HAP-1 (cell line): ENCODE measurements around the gene C1orf21.

Experiments
- DNase-seq, 2 experiments: peaks; one replicate each; pipeline ENCODE4 v3.0.0-alpha.2; 2016 to 2020; ENCODE audit warnings: low spot score in 2 of 2
- H3K27me3 ChIP-seq: fragments of 250-450 bp; sonication (Bioruptor Pico); 2 replicates; pipeline ENCODE4 v1.5.1; 2020; ENCODE audit warnings: low read depth, mild to moderate bottlenecking, moderate library complexity
- H3K36me3 ChIP-seq: fragments of 250-450 bp; sonication (Bioruptor Pico); replicated peaks from 2 replicates; pipeline ENCODE4 v1.5.1; 2020; ENCODE audit warnings: mild to moderate bottlenecking
- H3K4me1 ChIP-seq: fragments of 250-450 bp; sonication (Bioruptor Pico); 2 replicates; pipeline ENCODE4 v1.5.1; 2020; ENCODE audit warnings: mild to moderate bottlenecking
- H3K4me3 ChIP-seq: fragments of 250-450 bp; sonication (Bioruptor Pico); 2 replicates; pipeline ENCODE4 v1.5.1; 2020; ENCODE audit warnings: mild to moderate bottlenecking, moderate library complexity
- H3K9me3 ChIP-seq: fragments of 250-450 bp; sonication (Bioruptor Pico); 2 replicates; pipeline ENCODE4 v1.5.1; 2020; ENCODE audit warnings: mild to moderate bottlenecking, moderate library complexity
- in situ Hi-C: fragments of 300-500 bp; cut with MboI; formaldehyde crosslinking; loops from 3 replicates; pipeline ENCODE4 v1.14.3; 2020; ENCODE audit warnings: low sequenced_read_pairs, inconsistent platforms, mixed read lengths

Gene C1orf21

DNA sequence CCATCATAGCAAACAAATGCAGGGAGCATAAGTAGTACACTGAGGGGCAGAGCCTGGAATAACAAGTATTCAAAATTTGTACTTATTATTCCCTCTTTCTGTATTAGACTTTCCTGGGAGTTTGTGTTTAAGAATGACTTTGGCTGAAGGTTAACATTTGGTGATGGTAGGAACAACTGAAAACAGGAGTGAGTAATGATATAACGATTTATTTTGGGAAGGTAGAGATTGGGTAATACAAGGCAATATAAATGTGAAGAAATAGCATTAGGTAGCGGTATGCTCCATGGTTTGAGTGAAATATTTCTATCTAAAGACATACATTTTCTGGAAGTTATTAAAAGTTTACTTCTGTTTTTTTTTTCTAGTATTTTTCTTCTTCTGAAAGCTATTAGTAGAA, 18.5 kb upstream of the C1orf21 start:
- in situ Hi-C loops = no loop called here
- no peaks in the 10 kb centered on the region for H3K36me3 ChIP-seq
- H3K4me1 ChIP-seq = no peaks in the 10 kb centered on the region
- H3K9me3 ChIP-seq = no peaks in the 10 kb centered on the region
- no peak overlapping the region for H3K4me3 ChIP-seq
- H3K27me3 ChIP-seq = peaks cover 2% of the 10 kb centered on the region; the same call in 1 of the 2 replicates
- DNase-seq = no peak

DNA sequence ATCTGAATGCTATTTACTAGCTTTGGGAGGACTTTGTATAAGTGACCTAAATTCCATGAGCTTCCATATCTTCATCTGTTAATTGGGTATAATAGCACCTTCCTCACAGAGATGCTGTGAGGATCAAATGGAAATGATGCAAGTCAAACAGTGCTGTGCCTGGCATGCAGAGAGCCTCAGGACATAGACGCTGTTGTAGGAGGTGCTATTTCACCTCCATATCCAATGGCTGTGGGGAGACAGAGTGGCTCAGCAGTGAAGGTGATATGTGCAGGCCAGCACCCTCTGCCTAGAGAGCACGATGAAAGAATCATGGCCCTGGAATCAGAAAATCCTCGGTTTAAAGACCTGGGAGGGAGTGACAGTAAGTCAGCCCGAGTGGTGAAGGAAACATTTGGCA, 16.0 kb upstream of the C1orf21 start:
- peaks cover 2% of the 10 kb centered on the region; the same call in 1 of the 2 replicates for H3K27me3 ChIP-seq
- no peak for DNase-seq
- H3K36me3 ChIP-seq = no peaks in the 10 kb centered on the region
- H3K9me3 ChIP-seq = no peaks in the 10 kb centered on the region
- no peaks in the 10 kb centered on the region for H3K4me1 ChIP-seq
- in situ Hi-C loops = no loop called here
- no peak overlapping the region for H3K4me3 ChIP-seq

DNA sequence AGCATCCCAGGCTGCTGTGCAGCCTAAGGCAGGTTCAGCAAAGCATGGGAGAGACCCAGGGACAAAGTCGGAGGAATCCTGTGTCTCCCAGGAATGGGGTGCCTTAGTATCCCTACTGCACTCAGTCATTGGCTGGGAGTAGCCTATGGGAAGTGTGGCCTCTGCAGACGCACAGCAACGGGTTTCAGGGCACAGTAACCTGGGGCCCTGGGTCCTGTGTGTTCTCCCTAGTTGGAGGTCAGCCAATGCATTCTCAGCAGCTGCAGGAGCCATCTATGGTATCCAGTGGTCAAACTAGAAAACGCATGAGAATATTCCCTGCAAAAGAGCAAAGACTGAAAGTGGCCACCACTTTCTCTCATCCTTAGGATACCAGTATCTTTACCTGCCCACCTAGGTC, 13.7 kb upstream of the C1orf21 start:
- in situ Hi-C loops = no loop called here
- no peak for DNase-seq
- H3K27me3 ChIP-seq = peaks cover 2% of the 10 kb centered on the region; the same call in 1 of the 2 replicates

GRCh38 chr1:184376369-184376768, 10.5 kb upstream of the C1orf21 start:
- no peak for DNase-seq
- in situ Hi-C loops = no loop called here
- Histone ChIP-seq H3K36me3 (no peaks in the 10 kb centered on the region), H3K4me1 (no peaks in the 10 kb centered on the region), H3K27me3 (peaks cover 2% of the 10 kb centered on the region; the same call in 1 of the 2 replicates), H3K9me3 (no peaks in the 10 kb centered on the region), H3K4me3 (no peak overlapping the region)

More for the DNA sequence above, 13.7 kb upstream of the C1orf21 start:
- no peaks in the 10 kb centered on the region for H3K4me1 ChIP-seq
- no peak overlapping the region for H3K4me3 ChIP-seq
- no peaks in the 10 kb centered on the region for H3K36me3 ChIP-seq
- no peaks in the 10 kb centered on the region for H3K9me3 ChIP-seq

DNA sequence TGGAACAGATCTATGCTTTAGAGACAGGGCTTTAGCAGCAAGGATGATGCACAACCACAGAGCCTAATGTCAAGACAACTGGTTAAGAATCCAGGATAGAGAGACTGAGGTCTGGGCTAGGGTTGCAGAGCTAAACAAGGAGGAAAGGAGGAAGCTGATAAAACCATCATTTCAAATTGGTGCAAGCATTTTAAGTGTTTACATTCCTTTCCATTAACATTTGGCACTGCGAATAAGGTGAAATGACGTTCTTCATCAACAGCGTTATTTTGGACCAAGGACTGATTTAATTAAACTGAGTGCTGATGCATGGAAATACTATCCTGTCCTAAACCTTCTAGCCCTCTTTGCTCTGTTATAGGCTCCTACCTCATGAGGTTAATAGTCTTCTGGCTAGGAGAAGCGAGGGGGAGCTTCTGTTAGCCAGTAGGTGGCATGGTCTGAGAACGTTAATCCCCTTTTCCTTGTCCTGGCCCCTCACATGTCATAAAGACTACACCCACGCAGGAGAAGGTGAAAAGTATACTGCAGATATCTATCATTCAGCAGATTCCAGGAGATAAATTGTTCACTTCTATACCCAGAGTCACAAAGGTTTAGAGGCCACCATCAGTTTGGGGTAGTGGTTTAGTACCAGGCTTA, 7.6 kb upstream of the C1orf21 start:
- no peaks in the 10 kb centered on the region for H3K36me3 ChIP-seq
- no peaks in the 10 kb centered on the region for H3K9me3 ChIP-seq
- no peaks in the 10 kb centered on the region for H3K4me1 ChIP-seq
- no peak overlapping the region for H3K4me3 ChIP-seq
- in situ Hi-C loops = no loop called here
- H3K27me3 ChIP-seq = no peaks in the 10 kb centered on the region
- peak in 1 of 2 experiments; percentile 28 for DNase-seq

GRCh38 chr1:184380468-184380867, 6.4 kb upstream of the C1orf21 start:
- in situ Hi-C loops = loop anchor here (10.0 kb wide), 1 partner anchor 284 kb away; no protein-coding TSS in a partner anchor
- Histone ChIP-seq H3K9me3 (no peaks in the 10 kb centered on the region), H3K36me3 (no peaks in the 10 kb centered on the region), H3K4me3 (no peak overlapping the region), H3K27me3 (no peaks in the 10 kb centered on the region), H3K4me1 (no peaks in the 10 kb centered on the region)
- no peak for DNase-seq

DNA sequence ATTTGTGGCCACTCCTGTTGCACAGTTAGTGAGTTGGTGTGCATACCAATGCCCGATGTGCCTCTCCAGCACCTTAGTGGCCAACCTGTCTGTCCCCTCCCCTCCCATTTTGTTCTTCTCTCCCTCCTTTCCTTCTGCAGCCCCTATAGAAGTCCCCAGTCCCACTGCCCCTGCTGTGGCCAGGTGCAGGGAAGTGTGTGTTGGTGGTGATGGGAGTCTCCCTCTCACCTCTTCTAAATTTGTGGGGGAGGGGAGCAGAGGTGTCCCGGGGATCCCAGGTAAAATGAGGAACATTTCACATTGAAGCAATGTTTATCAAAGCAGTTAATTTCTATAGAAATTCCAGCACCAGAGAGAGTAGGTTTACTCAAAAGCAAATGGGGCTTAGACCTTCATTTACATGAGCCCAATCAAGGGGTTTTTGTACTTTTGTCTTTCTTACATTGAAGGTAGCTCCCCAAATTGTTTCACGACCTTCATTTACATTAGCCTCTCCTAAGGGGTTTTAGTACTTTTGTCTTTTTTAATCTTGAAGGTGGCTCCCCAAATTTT, 3.0 kb upstream of the C1orf21 start:
- no peak for DNase-seq
- Histone ChIP-seq H3K36me3 (no peaks in the 10 kb centered on the region), H3K4me3 (no peak overlapping the region), H3K27me3 (no peaks in the 10 kb centered on the region), H3K9me3 (no peaks in the 10 kb centered on the region), H3K4me1 (peaks cover 6% of the 10 kb centered on the region)
- in situ Hi-C loops = loop anchor here (10.0 kb wide), 1 partner anchor 281 kb away; no protein-coding TSS in a partner anchor

GRCh38 chr1:184385865-184386311, 941 bp upstream of the C1orf21 start:
- Histone ChIP-seq H3K27me3 (no peaks in the 10 kb centered on the region), H3K4me1 (peaks cover 10% of the 10 kb centered on the region), H3K4me3 (peak overlapping the region; percentile 73), H3K9me3 (no peaks in the 10 kb centered on the region), H3K36me3 (no peaks in the 10 kb centered on the region)
- peak in 1 of 2 experiments; percentile 41 for DNase-seq
- in situ Hi-C loops = loop anchor here (10.0 kb wide), 1 partner anchor 279 kb away; no protein-coding TSS in a partner anchor

- peak overlapping the region; percentile 73 for H3K4me3 ChIP-seq
- H3K9me3 ChIP-seq = no peaks in the 10 kb centered on the region
- peaks cover 10% of the 10 kb centered on the region for H3K4me1 ChIP-seq
- no peak for DNase-seq
- in situ Hi-C loops = loop anchor here (10.0 kb wide), 1 partner anchor 278 kb away; no protein-coding TSS in a partner anchor
- H3K36me3 ChIP-seq = no peaks in the 10 kb centered on the region
- H3K27me3 ChIP-seq = no peaks in the 10 kb centered on the region
Measured at GRCh38 chr1:184387069-184387475, 243 bp downstream of the C1orf21 start.

DNA sequence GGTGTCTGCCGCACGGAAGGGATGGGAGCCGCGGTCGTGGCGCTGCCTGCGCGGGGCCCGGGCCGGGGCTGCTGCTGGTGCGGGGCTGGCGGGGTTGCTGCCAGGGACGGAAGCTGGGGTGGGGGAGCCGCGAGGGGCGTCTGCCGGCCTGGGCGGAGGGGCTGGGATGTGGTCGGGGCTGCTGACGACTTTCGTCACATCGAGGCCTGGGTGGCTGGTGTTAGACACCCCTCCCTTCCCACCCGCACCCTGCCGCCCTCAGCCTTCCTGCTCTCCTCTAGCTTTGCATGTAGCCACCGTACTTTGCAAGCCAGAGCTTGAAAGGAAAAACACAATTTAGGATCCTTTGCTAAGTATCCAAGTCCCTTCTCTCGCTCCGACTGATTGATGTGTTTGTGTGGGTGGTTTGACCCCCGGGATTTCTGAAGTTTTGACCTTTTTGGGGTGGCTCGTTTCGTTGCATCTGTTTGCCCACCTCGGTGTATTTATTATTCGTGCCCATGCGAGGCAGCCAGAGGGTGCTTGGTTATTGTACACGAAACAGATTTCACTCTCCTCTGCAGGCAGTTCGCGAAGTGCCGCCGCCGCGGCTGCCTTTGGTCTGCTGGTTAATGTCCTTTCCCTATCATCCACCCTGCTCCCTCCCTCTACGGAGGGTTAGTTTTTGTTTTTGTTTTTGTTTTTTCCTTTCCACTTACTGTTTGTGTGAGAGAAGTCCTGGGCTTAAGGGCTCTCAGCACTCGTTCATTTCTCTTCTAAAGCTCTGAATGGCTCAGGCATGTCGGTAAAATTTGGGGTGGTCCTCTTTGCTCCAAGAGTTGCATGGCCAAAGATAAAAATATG, 868 bp downstream of the C1orf21 start:
- Histone ChIP-seq H3K4me3 (peak overlapping the region; percentile 73), H3K4me1 (peaks cover 10% of the 10 kb centered on the region), H3K9me3 (no peaks in the 10 kb centered on the region), H3K36me3 (no peaks in the 10 kb centered on the region), H3K27me3 (no peaks in the 10 kb centered on the region)
- in situ Hi-C loops = loop anchor here (10.0 kb wide), 1 partner anchor 277 kb away; no protein-coding TSS in a partner anchor
- peak in 1 of 2 experiments; percentile 58 for DNase-seq

GRCh38 chr1:184388319-184388889, 1.6 kb downstream of the C1orf21 start:
- Histone ChIP-seq H3K36me3 (no peaks in the 10 kb centered on the region), H3K4me1 (peaks cover 10% of the 10 kb centered on the region), H3K4me3 (peak overlapping the region; percentile 73), H3K9me3 (no peaks in the 10 kb centered on the region), H3K27me3 (no peaks in the 10 kb centered on the region)
- DNase-seq = no peak
- in situ Hi-C loops = loop anchor here (10.0 kb wide), 1 partner anchor 276 kb away; no protein-coding TSS in a partner anchor

GRCh38 chr1:184388971-184389370, 2.1 kb downstream of the C1orf21 start:
- peak in 1 of 2 experiments; percentile 45 for DNase-seq
- Histone ChIP-seq H3K4me1 (peaks cover 10% of the 10 kb centered on the region), H3K9me3 (no peaks in the 10 kb centered on the region), H3K36me3 (no peaks in the 10 kb centered on the region), H3K4me3 (peak overlapping the region; percentile 10), H3K27me3 (no peaks in the 10 kb centered on the region)
- in situ Hi-C loops = loop anchor here (10.0 kb wide), 1 partner anchor 276 kb away; no protein-coding TSS in a partner anchor

DNA sequence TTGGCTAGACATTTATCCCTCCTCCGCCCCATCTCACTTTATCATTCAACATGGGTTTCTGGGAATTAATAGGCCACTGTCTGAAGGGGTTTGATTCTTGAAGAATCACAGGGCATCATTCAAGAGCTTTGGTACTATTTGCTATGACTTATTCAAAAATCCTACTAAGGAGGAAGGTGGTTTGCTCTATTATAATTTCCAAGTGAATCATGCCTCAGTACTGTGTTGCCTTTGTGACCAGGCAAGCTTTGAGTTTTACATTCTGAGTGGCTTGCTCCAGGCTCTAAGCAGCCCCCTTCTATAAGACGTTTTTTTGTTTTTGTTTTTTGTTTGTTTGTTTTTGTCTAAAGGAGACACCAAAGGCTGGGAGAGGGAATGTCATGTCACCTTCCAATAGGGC, 2.6 kb downstream of the C1orf21 start:
- Histone ChIP-seq H3K4me1 (peaks cover 10% of the 10 kb centered on the region), H3K36me3 (no peaks in the 10 kb centered on the region), H3K9me3 (no peaks in the 10 kb centered on the region), H3K4me3 (no peak overlapping the region), H3K27me3 (no peaks in the 10 kb centered on the region)
- in situ Hi-C loops = loop anchor here (10.0 kb wide), 1 partner anchor 275 kb away; no protein-coding TSS in a partner anchor
- no peak for DNase-seq
